PFSK-1 (cell line): ENCODE data around the gene RAPGEF5.

ENCODE experiments used
- FOXP2 ChIP-seq: optimal IDR thresholded peaks from 2 replicates; pipeline ENCODE3; 2011; ENCODE audit warnings: borderline replicate concordance, control low read depth, inconsistent platforms; ENCODE audit not compliant: insufficient read depth; ENCODE audit errors: extremely low read length, extremely low read depth
- POLR2AphosphoS5 ChIP-seq: IDR thresholded peaks from 2 replicates; pipeline ENCODE4 v1.6.1; 2012; ENCODE audit warnings: low read depth, mild to moderate bottlenecking, control low read depth, low read length, moderate library complexity
- REST ChIP-seq, 2 experiments: IDR thresholded peaks; 2 replicates each; pipeline versions ENCODE4 v1.6.1 to v1.8.0; 2011 to 2012; ENCODE audit warnings: low read depth in 2 of 2, low read length in 2 of 2, control low read depth in 1 of 2, inconsistent platforms in 1 of 2, mild to moderate bottlenecking in 1 of 2, moderate library complexity in 1 of 2; ENCODE audit not compliant: insufficient read depth in 1 of 2
- SIN3A ChIP-seq: IDR thresholded peaks from 2 replicates; pipeline ENCODE4 v1.6.1; 2012; ENCODE audit warnings: mild to moderate bottlenecking, low read length, moderate library complexity, borderline replicate concordance; ENCODE audit not compliant: insufficient read depth
- TAF1 ChIP-seq: IDR thresholded peaks from 2 replicates; pipeline ENCODE4 v1.6.1; 2012; ENCODE audit warnings: low read length, control low read depth, borderline replicate concordance; ENCODE audit not compliant: insufficient read depth

The RAPGEF5 gene

GRCh38 chr7:22109761-22110160, 247.2 kb downstream of the RAPGEF5 start:
- no peak for TF ChIP-seq REST (IDR thresholded peaks at IDR 0.05; ENCODE audit: insufficient read depth in 1 of 2, low read depth in 2 of 2, low read length in 2 of 2)
- TF ChIP-seq TAF1, result no peak
- no peak for TF ChIP-seq POLR2AphosphoS5
- no peak for TF ChIP-seq SIN3A
- no peak for TF ChIP-seq FOXP2

GRCh38 chr7:22108151-22108845, 248.7 kb downstream of the RAPGEF5 start:
- TF ChIP-seq TAF1 (no peak), POLR2AphosphoS5 (no peak), SIN3A (no peak), REST (IDR thresholded peaks at IDR 0.05; ENCODE audit: insufficient read depth in 1 of 2, low read depth in 2 of 2, low read length in 2 of 2) (no peak), FOXP2 (no peak)

- TF ChIP-seq SIN3A, result no peak
- no peak for TF ChIP-seq POLR2AphosphoS5
- no peak for TF ChIP-seq REST (IDR thresholded peaks at IDR 0.05; ENCODE audit: insufficient read depth in 1 of 2, low read depth in 2 of 2, low read length in 2 of 2)
- no peak for TF ChIP-seq TAF1
- no peak for TF ChIP-seq FOXP2
These were observed 251.4 kb downstream of the RAPGEF5 start for GRCh38 chr7:22105550-22105949.

- TF ChIP-seq POLR2AphosphoS5, result no peak
These were observed 262.3 kb downstream of the RAPGEF5 start for GRCh38 chr7:22094413-22095342.

- TF ChIP-seq TAF1 (no peak), FOXP2 (no peak), REST (IDR thresholded peaks at IDR 0.05; ENCODE audit: insufficient read depth in 1 of 2, low read depth in 2 of 2, low read length in 2 of 2) (no peak), SIN3A (no peak), POLR2AphosphoS5 (no peak)
These were observed 263.0 kb downstream of the RAPGEF5 start for GRCh38 chr7:22093936-22094335.
